MM.1S (cell line): ENCODE results near the gene SP3.

Source experiments
- DNase-seq: peaks from one replicate; pipeline ENCODE4 v3.0.0-alpha.2; 2015
- H2AFZ ChIP-seq: fragments of 300-600 bp; sonication (generic); 2 replicates; pipeline ENCODE4 v1.6.0; 2016; ENCODE audit warnings: antibody characterized with exemption, low read length
- H3F3A ChIP-seq: fragments of 300-600 bp; sonication (generic); 2 replicates; pipeline ENCODE4 v1.6.1; 2016; ENCODE audit warnings: mild to moderate bottlenecking, antibody characterized with exemption, low read length, moderate library complexity, mixed read lengths; ENCODE audit not compliant: insufficient read depth
- H3K27ac ChIP-seq: fragments of 300-600 bp; sonication (generic); 2 replicates; pipeline ENCODE4 v1.5.1; 2016; ENCODE audit warnings: mild to moderate bottlenecking, low read length
- H3K27me3 ChIP-seq: fragments of 300-600 bp; sonication (generic); replicated peaks from 2 replicates; pipeline ENCODE4 v1.6.0; 2016; ENCODE audit warnings: low read length; ENCODE audit not compliant: insufficient read depth
- H3K36me3 ChIP-seq: fragments of 300-600 bp; sonication (generic); replicated peaks from 2 replicates; pipeline ENCODE4 v1.6.1; 2016; ENCODE audit warnings: mild to moderate bottlenecking, low read length, mixed read lengths; ENCODE audit not compliant: insufficient read depth
- H3K4me1 ChIP-seq: fragments of 300-600 bp; sonication (generic); 2 replicates; pipeline ENCODE4 v1.6.1; 2016; ENCODE audit warnings: low read length, mixed read lengths
- H3K4me2 ChIP-seq: fragments of 300-600 bp; sonication (generic); 2 replicates; pipeline ENCODE4 v1.6.0; 2016; ENCODE audit warnings: low read depth, low read length
- H3K4me3 ChIP-seq: fragments of 300-600 bp; sonication (generic); 2 replicates; pipeline ENCODE4 v1.5.1; 2016; ENCODE audit warnings: low read length, mixed read lengths
- H3K79me2 ChIP-seq: fragments of 300-600 bp; sonication (generic); 2 replicates; pipeline ENCODE4 v1.6.1; 2016; ENCODE audit warnings: mixed run types, low read length, mixed read lengths
- H3K9ac ChIP-seq: fragments of 300-600 bp; sonication (generic); 2 replicates; pipeline ENCODE4 v1.6.1; 2016; ENCODE audit warnings: low read length, mixed read lengths
- H3K9me2 ChIP-seq: fragments of 300-600 bp; sonication (generic); replicated peaks from 2 replicates; pipeline ENCODE4 v1.6.1; 2016; ENCODE audit warnings: mild to moderate bottlenecking, low read length, mixed read lengths; ENCODE audit not compliant: insufficient read depth
- H3K9me3 ChIP-seq: fragments of 300-600 bp; sonication (generic); replicated peaks from 2 replicates; pipeline ENCODE4 v1.6.1; 2016; ENCODE audit warnings: mild to moderate bottlenecking, low read length, mixed read lengths; ENCODE audit not compliant: insufficient read depth
- H4K20me1 ChIP-seq: fragments of 300-600 bp; sonication (generic); 2 replicates; pipeline ENCODE4 v1.6.1; 2016; ENCODE audit warnings: mild to moderate bottlenecking, low read length, moderate library complexity, mixed read lengths; ENCODE audit not compliant: insufficient read depth
- CTCF ChIP-seq: fragments of 300-600 bp; sonication (generic); IDR thresholded peaks from 2 replicates; pipeline ENCODE4 v1.5.1; 2016; ENCODE audit warnings: antibody characterized with exemption, low read length, mixed read lengths
- EZH2 ChIP-seq: fragments of 300-600 bp; sonication (generic); optimal IDR thresholded peaks from 2 replicates; pipeline ENCODE3; 2017; ENCODE audit warnings: low read depth, mild to moderate bottlenecking, antibody characterized with exemption, low read length, mixed read lengths
- EZH2phosphoT487 ChIP-seq: fragments of 300-600 bp; sonication (generic); IDR thresholded peaks from 2 replicates; pipeline ENCODE4 v1.6.1; 2018; ENCODE audit warnings: antibody characterized with exemption, low read length

Gene SP3

GRCh38 chr2:173881461-173881860, 83.7 kb downstream of the SP3 start:
- Histone ChIP-seq H3K36me3 (no peaks in the 10 kb centered on the region), H3K27ac (no peak overlapping the region), H3F3A (no peaks in the 10 kb centered on the region), H3K9ac (no peak overlapping the region), H4K20me1 (no peaks in the 10 kb centered on the region), H3K4me2 (no peak overlapping the region), H3K79me2 (no peaks in the 10 kb centered on the region), H3K4me1 (no peaks in the 10 kb centered on the region), H3K9me3 (no peaks in the 10 kb centered on the region), H3K9me2 (no peaks in the 10 kb centered on the region), H3K4me3 (no peak overlapping the region), H3K27me3 (no peaks in the 10 kb centered on the region), H2AFZ (no peak overlapping the region)
- DNase-seq = no peak
- TF ChIP-seq EZH2phosphoT487 (no peak), EZH2 (no peak), CTCF (no peak)

GRCh38 chr2:173880561-173880960, 84.6 kb downstream of the SP3 start:
- Histone ChIP-seq H3K9me2 (no peaks in the 10 kb centered on the region), H3F3A (no peaks in the 10 kb centered on the region), H4K20me1 (no peaks in the 10 kb centered on the region), H3K36me3 (no peaks in the 10 kb centered on the region), H3K4me1 (no peaks in the 10 kb centered on the region), H3K9me3 (no peaks in the 10 kb centered on the region), H3K79me2 (no peaks in the 10 kb centered on the region), H3K27ac (no peak overlapping the region), H3K27me3 (no peaks in the 10 kb centered on the region), H3K4me3 (no peak overlapping the region), H3K9ac (no peak overlapping the region), H3K4me2 (no peak overlapping the region), H2AFZ (no peak overlapping the region)
- TF ChIP-seq EZH2 (no peak), EZH2phosphoT487 (no peak), CTCF (no peak)
- no peak for DNase-seq

DNA sequence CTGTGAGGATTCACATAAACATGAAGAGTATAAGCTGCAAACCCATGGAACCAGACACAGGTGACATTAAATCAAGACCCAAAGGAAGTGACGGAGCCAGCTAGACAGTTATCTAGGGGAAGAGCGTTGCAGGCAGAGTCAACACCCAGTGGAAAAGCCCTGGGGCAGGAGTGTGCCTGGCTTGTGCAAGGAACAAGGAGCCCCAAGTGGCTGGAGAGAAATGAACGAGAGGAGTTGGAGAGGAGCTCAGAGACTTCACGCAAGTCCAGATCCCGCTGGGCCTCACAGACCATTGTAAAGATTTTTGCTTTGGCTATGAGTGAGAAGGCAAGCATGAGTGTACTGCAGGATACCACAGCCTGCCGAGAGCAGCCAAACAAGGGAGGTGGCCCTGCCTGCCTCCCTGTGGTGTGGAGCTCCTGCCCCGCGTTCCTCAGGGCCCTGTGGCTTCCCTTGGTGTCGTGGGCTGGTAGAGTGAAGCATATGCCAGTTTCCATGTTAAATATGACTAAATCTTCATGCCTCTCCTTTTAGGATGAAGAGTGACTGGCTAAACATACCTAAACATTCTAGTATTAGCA, 88.2 kb downstream of the SP3 start:
- no peak overlapping the region for H2AFZ ChIP-seq
- H3F3A ChIP-seq = no peaks in the 10 kb centered on the region
- no peak overlapping the region for H3K27ac ChIP-seq
- no peaks in the 10 kb centered on the region for H3K9me3 ChIP-seq
- H3K27me3 ChIP-seq = no peaks in the 10 kb centered on the region
- H3K4me3 ChIP-seq = no peak overlapping the region
- no peak overlapping the region for H3K4me2 ChIP-seq
- no peaks in the 10 kb centered on the region for H3K4me1 ChIP-seq
- no peak overlapping the region for H3K9ac ChIP-seq
- no peak for TF ChIP-seq CTCF
- no peak for TF ChIP-seq EZH2
- TF ChIP-seq EZH2phosphoT487 = no peak
- H4K20me1 ChIP-seq = no peaks in the 10 kb centered on the region
- H3K9me2 ChIP-seq = no peaks in the 10 kb centered on the region
- no peaks in the 10 kb centered on the region for H3K79me2 ChIP-seq
- DNase-seq = no peak
- H3K36me3 ChIP-seq = no peaks in the 10 kb centered on the region
